Measurements from ENCODE around the gene TMEM259. TPM values are rescaled to one million over a fixed set of nuclear protein-coding genes. Genes with fewer than 3 reads are reported as not detected.
A peak's percentile ranks its signal among the peaks of the same experiment; 100 is the strongest.

TMEM259 gene
- total and polyA plus RNA-seq, 2 donors from 2014 or later: 129 to 180 TPM

- FAIRE-seq (no peak), DNase-seq (no peak)
- no peak for TF ChIP-seq CTCF (IDR thresholded peaks at IDR 0.05; ENCODE audit: borderline replicate concordance, extremely low read depth, insufficient read depth)
- Histone ChIP-seq H3K4me1 (ENCODE audit: control insufficient read depth in 2 of 3, insufficient read depth in 2 of 3, low read depth in 1 of 3, low read length in 3 of 3) (no peaks in the 10 kb centered on the region), H3K9me3 (ENCODE audit: control insufficient read depth in 2 of 3, insufficient read depth in 1 of 3, low read length in 3 of 3) (no peaks in the 10 kb centered on the region), H3K27ac (ENCODE audit: low read depth in 2 of 2, low read length in 2 of 2) (no peak overlapping the region), H3K27me3 (ENCODE audit: control insufficient read depth, insufficient read depth, low read length) (no peaks in the 10 kb centered on the region), H3K9ac (ENCODE audit: low read length in 3 of 3) (no peak overlapping the region), H3K4me3 (ENCODE audit: low read length in 3 of 3) (no peak overlapping the region), H3K36me3 (ENCODE audit: control insufficient read depth in 2 of 3, insufficient read depth in 3 of 3, low read length in 3 of 3) (peaks cover 2 to 7% (median 6%) of the 10 kb centered on the region in 3 donors)
- intact Hi-C loops (cut with DNase I): no loop called here
Measured at GRCh38 chr19:964116-964520, 56.8 kb downstream of the TMEM259 start.

- intact Hi-C loops (cut with DNase I): no loop called here
- Histone ChIP-seq H3K9me3 (ENCODE audit: control insufficient read depth in 2 of 3, insufficient read depth in 1 of 3, low read length in 3 of 3) (no peaks in the 10 kb centered on the region), H3K9ac (ENCODE audit: low read length in 3 of 3) (no peak overlapping the region), H3K4me1 (ENCODE audit: control insufficient read depth in 2 of 3, insufficient read depth in 2 of 3, low read depth in 1 of 3, low read length in 3 of 3) (no peaks in the 10 kb centered on the region), H3K27me3 (ENCODE audit: control insufficient read depth, insufficient read depth, low read length) (no peaks in the 10 kb centered on the region), H3K4me3 (ENCODE audit: low read length in 3 of 3) (no peak overlapping the region), H3K27ac (ENCODE audit: low read depth in 2 of 2, low read length in 2 of 2) (no peak overlapping the region), H3K36me3 (ENCODE audit: control insufficient read depth in 2 of 3, insufficient read depth in 3 of 3, low read length in 3 of 3) (peaks cover 2 to 7% (median 6%) of the 10 kb centered on the region in 3 donors)
- DNase-seq (peak in 2 of 5 donors; percentile 60 to 67), FAIRE-seq (no peak)
- TF ChIP-seq CTCF (IDR thresholded peaks at IDR 0.05; ENCODE audit: borderline replicate concordance, extremely low read depth, insufficient read depth): no peak
Measured at GRCh38 chr19:963486-963951, 57.4 kb downstream of the TMEM259 start.

GRCh38 chr19:962683-963400, 58.1 kb downstream of the TMEM259 start:
- no peak for FAIRE-seq
- no peak for TF ChIP-seq CTCF (IDR thresholded peaks at IDR 0.05; ENCODE audit: borderline replicate concordance, extremely low read depth, insufficient read depth)

More at GRCh38 chr19:962683-963400, 58.1 kb downstream of the TMEM259 start:
- intact Hi-C loops (cut with DNase I): no loop called here
- DNase-seq: peak in 2 of 5 donors; percentile 57 to 66
- H3K4me3 ChIP-seq (ENCODE audit: low read length in 3 of 3): no peak overlapping the region
- no peak overlapping the region for H3K27ac ChIP-seq (ENCODE audit: low read depth in 2 of 2, low read length in 2 of 2)
- no peaks in the 10 kb centered on the region for H3K9me3 ChIP-seq (ENCODE audit: control insufficient read depth in 2 of 3, insufficient read depth in 1 of 3, low read length in 3 of 3)
- peaks cover 2 to 7% (median 6%) of the 10 kb centered on the region in 3 donors for H3K36me3 ChIP-seq (ENCODE audit: control insufficient read depth in 2 of 3, insufficient read depth in 3 of 3, low read length in 3 of 3)
- no peaks in the 10 kb centered on the region for H3K27me3 ChIP-seq (ENCODE audit: control insufficient read depth, insufficient read depth, low read length)
- no peak overlapping the region for H3K9ac ChIP-seq (ENCODE audit: low read length in 3 of 3)
- H3K4me1 ChIP-seq (ENCODE audit: control insufficient read depth in 2 of 3, insufficient read depth in 2 of 3, low read depth in 1 of 3, low read length in 3 of 3): no peaks in the 10 kb centered on the region

Measured in kidney (tissue), 14 donors.